ENCODE measurements around the gene NT5M.

DNA sequence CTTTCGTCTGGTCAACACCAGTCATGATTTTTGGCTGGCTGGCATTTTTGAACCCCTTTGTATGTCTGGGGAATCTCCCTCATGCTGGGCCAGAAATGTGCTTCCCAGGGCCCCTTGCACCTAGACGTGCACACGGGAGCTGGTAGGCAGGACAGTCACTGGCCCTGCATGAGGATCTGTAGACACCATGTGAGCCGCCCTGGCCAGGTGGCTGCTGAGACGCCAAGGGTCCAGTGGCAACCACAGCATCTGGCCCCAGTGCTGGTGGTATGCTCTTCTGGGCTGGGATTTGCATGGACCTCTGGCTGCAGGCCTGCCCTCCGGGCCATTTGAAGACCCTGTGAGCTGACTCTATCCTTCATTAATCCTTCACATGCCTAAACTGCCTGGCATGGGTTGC is 67.5 kb downstream of the NT5M start:
- TF ChIP-seq, protein P1, sequence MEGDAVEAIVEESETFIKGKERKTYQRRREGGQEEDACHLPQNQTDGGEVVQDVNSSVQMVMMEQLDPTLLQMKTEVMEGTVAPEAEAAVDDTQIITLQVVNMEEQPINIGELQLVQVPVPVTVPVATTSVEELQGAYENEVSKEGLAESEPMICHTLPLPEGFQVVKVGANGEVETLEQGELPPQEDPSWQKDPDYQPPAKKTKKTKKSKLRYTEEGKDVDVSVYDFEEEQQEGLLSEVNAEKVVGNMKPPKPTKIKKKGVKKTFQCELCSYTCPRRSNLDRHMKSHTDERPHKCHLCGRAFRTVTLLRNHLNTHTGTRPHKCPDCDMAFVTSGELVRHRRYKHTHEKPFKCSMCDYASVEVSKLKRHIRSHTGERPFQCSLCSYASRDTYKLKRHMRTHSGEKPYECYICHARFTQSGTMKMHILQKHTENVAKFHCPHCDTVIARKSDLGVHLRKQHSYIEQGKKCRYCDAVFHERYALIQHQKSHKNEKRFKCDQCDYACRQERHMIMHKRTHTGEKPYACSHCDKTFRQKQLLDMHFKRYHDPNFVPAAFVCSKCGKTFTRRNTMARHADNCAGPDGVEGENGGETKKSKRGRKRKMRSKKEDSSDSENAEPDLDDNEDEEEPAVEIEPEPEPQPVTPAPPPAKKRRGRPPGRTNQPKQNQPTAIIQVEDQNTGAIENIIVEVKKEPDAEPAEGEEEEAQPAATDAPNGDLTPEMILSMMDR (conservative IDR thresholded peaks at IDR 0.05; ENCODE audit: low read length) = no peak
- TF ChIP-seq EZH2phosphoT487 (IDR thresholded peaks at IDR 0.05; ENCODE audit: borderline replicate concordance) = no peak
